CD8-positive, alpha-beta memory T cell (primary cell): ENCODE data around the gene PTPRT. TPM values are rescaled to one million over a fixed set of nuclear protein-coding genes. Genes with fewer than 3 reads are reported as not detected.
A peak's percentile ranks its signal among the peaks of the same experiment; 100 is the strongest.

ENCODE experiments used
- CTCF ChIA-PET: fragments of 350-600 bp; sonication (Branson Sonifier 250); formaldehyde crosslinking; loops from one replicate; lab custom pipeline; 2021; ENCODE audit warnings: antibody characterized with exemption; lab: Charles Lee
- POLR2A ChIA-PET: fragments of 350-600 bp; sonication (Branson Sonifier 250); formaldehyde crosslinking; loops from one replicate; lab custom pipeline; 2021; ENCODE audit warnings: antibody characterized with exemption; lab: Charles Lee
- DNase-seq, 5 donors: peaks; one replicate each; pipeline versions ENCODE4 v3.0.0 to v3.0.0-alpha.2; 2020 to 2022; ENCODE audit warnings: mixed read lengths in 1 of 5
- H3K27ac ChIP-seq: one replicate; pipeline ENCODE4 v1.7.0; 2013; ENCODE audit warnings: low read depth, mild to moderate bottlenecking, low read length, moderate library complexity
- H3K27me3 ChIP-seq: 2 replicates; pipeline ENCODE4 v1.7.0; 2013; ENCODE audit warnings: low read length, mild to moderate bottlenecking; ENCODE audit not compliant: insufficient read depth, poor library complexity, severe bottlenecking
- H3K36me3 ChIP-seq: 2 replicates; pipeline ENCODE4 v1.7.0; 2013; ENCODE audit warnings: mild to moderate bottlenecking, low read length, moderate library complexity; ENCODE audit not compliant: insufficient read depth
- H3K4me1 ChIP-seq: 2 replicates; pipeline ENCODE4 v1.7.0; 2013; ENCODE audit warnings: mild to moderate bottlenecking, low read length, moderate library complexity; ENCODE audit not compliant: insufficient read depth
- H3K4me3 ChIP-seq: 2 replicates; pipeline ENCODE4 v1.7.0; 2013; ENCODE audit warnings: mild to moderate bottlenecking, low read length
- H3K9me3 ChIP-seq: 2 replicates; pipeline ENCODE4 v1.7.0; 2013; ENCODE audit warnings: mild to moderate bottlenecking, low read length
- H3K27ac Mint-ChIP-seq, 8 donors: one replicate each; pipeline ENCODE4 v1.8.0; 2020 to 2021; ENCODE audit warnings: mixed read lengths in 8 of 8, mild to moderate bottlenecking in 6 of 8, inconsistent platforms in 3 of 8, moderate library complexity in 3 of 8
- H3K27me3 Mint-ChIP-seq, 2 donors: one replicate each; pipeline ENCODE4 v1.8.0; 2020 to 2021; ENCODE audit warnings: mixed read lengths in 2 of 2, mild to moderate bottlenecking in 1 of 2, moderate library complexity in 1 of 2
- H3K36me3 Mint-ChIP-seq, 3 donors: one replicate each; pipeline ENCODE4 v1.8.0; 2020 to 2021; ENCODE audit warnings: mixed read lengths in 3 of 3, inconsistent platforms in 1 of 3, mild to moderate bottlenecking in 1 of 3
- H3K4me1 Mint-ChIP-seq, 3 donors: one replicate each; pipeline ENCODE4 v1.8.0; 2020 to 2021; ENCODE audit warnings: mixed read lengths in 3 of 3, inconsistent platforms in 1 of 3, mild to moderate bottlenecking in 1 of 3
- H3K4me3 Mint-ChIP-seq, 7 donors: one replicate each; pipeline ENCODE4 v1.8.0; 2020 to 2021; ENCODE audit warnings: mixed read lengths in 7 of 7, mild to moderate bottlenecking in 6 of 7, moderate library complexity in 4 of 7, inconsistent platforms in 2 of 7
- H3K9me3 Mint-ChIP-seq, 5 donors: one replicate each; pipeline ENCODE4 v1.8.0; 2020 to 2022; ENCODE audit warnings: mixed read lengths in 5 of 5, mild to moderate bottlenecking in 3 of 5, moderate library complexity in 2 of 5, inconsistent platforms in 1 of 5
- polyA plus RNA-seq: library from polyadenylated mRNA; unstranded; fragments of 300-500 nt; fragmentation: Illumina TruSeq; gene quantifications from one replicate; pipeline ENCODE4 v1.2.3, GENCODE V29; 2021
- total RNA-seq, 2 experiments: library from RNA; stranded (reverse); gene quantifications; one replicate each; pipeline ENCODE4 v1.2.3, GENCODE V29; 2021

Gene PTPRT
- total and polyA plus RNA-seq, 3 experiments from 2014 or later, result not detected

DNA sequence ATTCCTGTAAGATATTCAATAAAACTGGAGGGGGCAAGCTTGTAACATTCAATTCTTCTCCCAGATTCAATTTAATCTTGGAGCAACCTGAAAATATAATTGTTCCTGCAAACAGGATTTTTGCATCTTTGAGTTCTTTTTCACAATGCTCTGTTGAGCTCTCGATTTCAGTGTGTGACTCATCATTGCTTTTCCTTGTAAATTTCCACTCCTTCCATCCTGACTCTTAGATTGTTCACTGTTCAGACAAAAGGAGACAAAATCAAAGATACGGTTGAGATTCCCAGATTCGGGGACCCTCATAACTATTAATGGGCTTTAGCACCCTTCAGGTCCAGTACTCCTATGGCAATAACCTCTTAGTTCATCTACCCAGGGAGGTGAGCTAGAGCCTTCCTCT lies 999.6 kb downstream of the PTPRT start:
- Mint-ChIP-seq H3K4me1 (no peaks in the 10 kb centered on the region), H3K4me3 (no peak overlapping the region), H3K9me3 (peaks cover 1 to 16% (median 9%) of the 10 kb centered on the region in 5 donors), H3K36me3 (no peaks in the 10 kb centered on the region), H3K27me3 (no peaks in the 10 kb centered on the region), H3K27ac (no peak overlapping the region)
- H3K36me3 ChIP-seq, result no peaks in the 10 kb centered on the region
- H3K4me3 ChIP-seq, result no peak overlapping the region
- ChIA-PET POLR2A (no interaction called here), CTCF (no interaction called here)
- no peaks in the 10 kb centered on the region for H3K27me3 ChIP-seq
- no peak for DNase-seq
- H3K27ac ChIP-seq, result no peak overlapping the region
- H3K4me1 ChIP-seq, result no peaks in the 10 kb centered on the region
- H3K9me3 ChIP-seq, result no peaks in the 10 kb centered on the region

DNA sequence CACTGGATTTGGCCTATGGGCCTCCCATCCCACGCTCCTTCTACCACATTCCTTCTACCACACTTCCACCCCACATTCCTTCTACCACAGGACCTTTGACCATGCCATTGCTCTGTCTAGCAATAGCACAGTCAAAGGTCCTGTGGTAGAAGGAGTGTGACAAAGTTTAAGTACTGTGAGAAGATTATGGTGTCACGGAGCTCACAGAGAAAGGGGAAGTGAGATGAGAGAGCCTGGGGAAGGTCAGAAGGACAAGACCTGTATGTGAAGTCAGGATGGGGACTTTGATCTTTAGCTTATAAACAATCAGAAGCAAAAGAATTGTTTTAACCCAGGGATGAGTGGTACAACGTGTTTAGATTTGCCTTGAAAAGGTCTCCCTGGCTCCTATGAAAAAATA lies 1003.4 kb downstream of the PTPRT start:
- no peak for DNase-seq

DNA sequence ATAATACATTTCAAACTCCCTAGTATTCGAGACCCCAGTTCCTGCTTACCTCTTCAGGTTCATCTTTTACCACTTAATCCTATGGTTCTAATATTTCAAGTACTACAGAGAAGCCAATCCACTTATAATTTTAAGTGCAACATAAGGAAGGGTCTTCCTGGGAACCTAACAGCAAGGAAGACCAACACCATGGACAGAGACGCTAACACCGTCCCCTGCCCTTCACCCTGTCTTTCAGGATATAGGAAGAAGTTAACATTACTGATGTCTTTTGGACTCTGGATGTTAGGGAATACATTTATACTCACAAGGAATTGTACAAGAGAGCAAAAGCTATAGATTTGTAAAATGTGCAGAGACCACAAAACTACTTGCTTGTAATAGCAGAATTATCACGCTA lies 1006.6 kb downstream of the PTPRT start:
- Mint-ChIP-seq H3K4me3 (no peak overlapping the region), H3K9me3 (peaks cover 1 to 12% (median 7%) of the 10 kb centered on the region in 5 donors), H3K27me3 (no peaks in the 10 kb centered on the region), H3K36me3 (no peaks in the 10 kb centered on the region), H3K4me1 (no peaks in the 10 kb centered on the region), H3K27ac (no peak overlapping the region)
- Histone ChIP-seq H3K9me3 (no peaks in the 10 kb centered on the region), H3K4me1 (no peaks in the 10 kb centered on the region), H3K36me3 (no peaks in the 10 kb centered on the region), H3K27ac (no peak overlapping the region), H3K27me3 (no peaks in the 10 kb centered on the region), H3K4me3 (no peak overlapping the region)
- ChIA-PET CTCF (no interaction called here), POLR2A (no interaction called here)
- no peak for DNase-seq

More for the DNA sequence above, 1003.4 kb downstream of the PTPRT start:
- Histone ChIP-seq H3K9me3 (no peaks in the 10 kb centered on the region), H3K4me3 (no peak overlapping the region), H3K36me3 (no peaks in the 10 kb centered on the region), H3K27me3 (no peaks in the 10 kb centered on the region), H3K27ac (no peak overlapping the region), H3K4me1 (no peaks in the 10 kb centered on the region)
- Mint-ChIP-seq H3K4me3 (no peak overlapping the region), H3K36me3 (no peaks in the 10 kb centered on the region), H3K4me1 (no peaks in the 10 kb centered on the region), H3K9me3 (peaks cover 1 to 10% (median 10%) of the 10 kb centered on the region in 5 donors), H3K27me3 (no peaks in the 10 kb centered on the region), H3K27ac (no peak overlapping the region)
- CTCF ChIA-PET, result no interaction called here
- POLR2A ChIA-PET, result no interaction called here

DNA sequence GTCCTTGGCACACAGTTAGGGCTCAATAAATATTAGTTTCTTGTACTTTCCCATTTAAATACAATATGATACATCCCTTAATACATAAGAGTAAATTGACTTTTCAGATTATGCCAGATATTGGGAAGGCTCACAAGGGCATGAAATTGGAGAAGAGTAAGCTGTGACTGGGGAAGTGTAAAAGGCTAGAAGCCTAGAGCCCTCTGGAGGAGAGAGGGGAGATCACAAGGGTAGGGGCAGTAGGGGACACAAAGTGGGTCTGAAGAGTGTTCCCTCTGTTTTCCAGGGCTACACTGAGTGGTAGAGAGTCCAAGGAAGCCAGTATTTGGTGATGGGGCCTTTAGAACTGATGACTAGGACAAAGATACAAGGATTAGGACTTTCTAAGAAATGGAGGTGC lies 1008.6 kb downstream of the PTPRT start:
- Histone ChIP-seq H3K27me3 (no peaks in the 10 kb centered on the region), H3K36me3 (no peaks in the 10 kb centered on the region), H3K4me1 (no peaks in the 10 kb centered on the region), H3K27ac (no peak overlapping the region), H3K4me3 (no peak overlapping the region), H3K9me3 (no peaks in the 10 kb centered on the region)
- CTCF ChIA-PET, result no interaction called here
- no peak for DNase-seq
- Mint-ChIP-seq H3K27ac (no peak overlapping the region), H3K27me3 (no peaks in the 10 kb centered on the region), H3K4me1 (no peaks in the 10 kb centered on the region), H3K36me3 (no peaks in the 10 kb centered on the region), H3K9me3 (peaks cover 1 to 14% (median 9%) of the 10 kb centered on the region in 5 donors), H3K4me3 (no peak overlapping the region)
- POLR2A ChIA-PET, result no interaction called here

DNA sequence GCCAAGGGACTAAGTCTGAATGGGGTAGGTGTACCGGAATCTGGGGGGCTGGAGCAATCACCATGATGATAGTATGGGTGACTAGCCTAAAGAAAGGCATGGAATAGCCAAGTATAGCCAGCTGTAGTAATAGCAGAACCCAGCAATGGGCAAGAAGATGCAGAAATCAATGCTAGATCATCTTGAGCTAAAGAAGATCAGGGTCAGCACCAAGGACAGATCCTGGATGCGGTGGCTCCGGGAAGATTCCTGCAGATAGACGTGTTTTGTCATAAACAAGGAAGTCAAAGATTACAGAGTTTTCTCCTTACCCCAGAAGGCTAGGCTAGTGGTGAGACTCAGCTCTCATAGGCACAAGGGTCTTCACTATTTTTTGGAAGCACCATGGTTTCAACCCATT lies 1009.9 kb downstream of the PTPRT start:
- H3K27ac Mint-ChIP-seq, result no peak overlapping the region
- no peak overlapping the region for H3K4me3 ChIP-seq
- H3K36me3 Mint-ChIP-seq, result no peaks in the 10 kb centered on the region
- H3K4me1 Mint-ChIP-seq, result no peaks in the 10 kb centered on the region
- no peaks in the 10 kb centered on the region for H3K27me3 Mint-ChIP-seq
- H3K36me3 ChIP-seq, result no peaks in the 10 kb centered on the region
- H3K9me3 Mint-ChIP-seq, result peaks cover 2 to 10% (median 6%) of the 10 kb centered on the region in 5 donors
- H3K27me3 ChIP-seq, result no peaks in the 10 kb centered on the region
- H3K4me1 ChIP-seq, result no peaks in the 10 kb centered on the region
- DNase-seq, result no peak
- ChIA-PET CTCF (no interaction called here), POLR2A (no interaction called here)
- no peak overlapping the region for H3K27ac ChIP-seq
- H3K4me3 Mint-ChIP-seq, result peak overlapping the region in 1 of 7 donors; percentile 54
- no peaks in the 10 kb centered on the region for H3K9me3 ChIP-seq

DNA sequence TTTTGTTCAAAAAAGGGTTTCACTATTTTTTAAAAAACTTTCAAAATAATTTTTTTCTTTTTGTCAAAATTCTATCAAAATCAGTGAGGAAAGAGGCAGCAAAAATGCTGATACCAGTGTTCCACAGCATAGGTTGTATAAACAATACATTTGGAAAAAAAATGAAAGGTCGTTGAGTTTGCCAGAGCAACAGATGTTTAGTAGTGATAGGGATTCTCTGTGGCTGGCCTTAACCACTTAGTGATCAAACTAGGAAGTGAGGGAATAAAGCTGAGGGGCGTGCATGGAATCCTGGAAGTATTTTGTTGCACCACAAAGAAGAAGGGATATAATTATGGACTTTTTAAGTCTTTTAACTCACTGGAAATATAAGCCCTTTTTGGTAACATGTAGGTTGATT lies 1016.3 kb downstream of the PTPRT start:
- DNase-seq, result no peak
- no peaks in the 10 kb centered on the region for H3K27me3 Mint-ChIP-seq
- no peak overlapping the region for H3K4me3 Mint-ChIP-seq
- no peaks in the 10 kb centered on the region for H3K4me1 Mint-ChIP-seq
- CTCF ChIA-PET, result no interaction called here
- POLR2A ChIA-PET, result no interaction called here
- H3K9me3 ChIP-seq, result no peaks in the 10 kb centered on the region
- no peaks in the 10 kb centered on the region for H3K4me1 ChIP-seq
- no peaks in the 10 kb centered on the region for H3K27me3 ChIP-seq
- no peaks in the 10 kb centered on the region for H3K36me3 ChIP-seq
- H3K36me3 Mint-ChIP-seq, result no peaks in the 10 kb centered on the region
- H3K27ac ChIP-seq, result no peak overlapping the region
- H3K27ac Mint-ChIP-seq, result no peak overlapping the region
- peaks cover 2 to 8% (median 5%) of the 10 kb centered on the region in 5 donors for H3K9me3 Mint-ChIP-seq
- no peak overlapping the region for H3K4me3 ChIP-seq

DNA sequence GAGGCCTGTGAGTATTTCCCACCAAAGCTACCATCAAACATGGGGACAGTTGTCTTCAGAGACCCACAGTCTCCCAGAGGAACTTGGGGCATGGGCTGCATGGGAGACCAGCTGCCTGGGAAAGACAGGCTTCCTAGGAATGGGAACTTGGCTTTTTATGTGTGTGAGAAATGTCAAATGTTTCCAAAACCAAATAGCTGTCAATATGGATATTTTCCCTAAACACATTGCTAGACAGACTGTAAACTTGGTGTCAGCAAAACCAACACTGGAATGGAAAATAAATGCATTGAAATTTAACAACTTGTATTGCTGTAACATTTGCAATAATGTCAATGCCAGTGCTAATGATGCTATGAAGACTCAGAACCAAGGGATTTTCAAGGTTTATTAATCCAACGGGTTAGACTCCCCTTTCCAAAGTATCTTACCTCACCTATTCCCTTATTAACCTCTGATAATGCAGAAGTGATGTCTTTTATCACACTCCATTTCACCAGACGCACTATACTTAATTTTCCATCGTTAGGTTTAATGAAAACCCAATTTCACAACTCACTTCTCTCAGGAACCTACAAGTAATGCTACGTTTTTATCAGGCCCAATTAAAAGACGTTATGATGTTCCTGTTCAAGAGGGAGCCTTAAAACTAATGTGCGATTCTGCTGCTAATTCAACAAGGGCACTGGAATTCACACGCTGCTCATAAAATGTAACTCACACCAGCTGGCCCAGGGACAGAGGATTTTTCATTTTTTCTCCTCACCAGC lies 1025.4 kb downstream of the PTPRT start:
- no peaks in the 10 kb centered on the region for H3K4me1 ChIP-seq
- H3K27me3 ChIP-seq, result no peaks in the 10 kb centered on the region
- no peak for DNase-seq
- H3K4me3 ChIP-seq, result no peak overlapping the region
- H3K36me3 ChIP-seq, result no peaks in the 10 kb centered on the region
- Mint-ChIP-seq H3K36me3 (peaks cover 0 to 3% (median 0%) of the 10 kb centered on the region in 3 donors), H3K4me3 (no peak overlapping the region), H3K27ac (no peak overlapping the region), H3K4me1 (no peaks in the 10 kb centered on the region), H3K27me3 (peaks cover 0 to 3% of the 10 kb centered on the region in 2 donors), H3K9me3 (peaks cover 0 to 11% (median 3%) of the 10 kb centered on the region in 5 donors)
- ChIA-PET POLR2A (no interaction called here), CTCF (no interaction called here)
- no peak overlapping the region for H3K27ac ChIP-seq
- no peaks in the 10 kb centered on the region for H3K9me3 ChIP-seq

DNA sequence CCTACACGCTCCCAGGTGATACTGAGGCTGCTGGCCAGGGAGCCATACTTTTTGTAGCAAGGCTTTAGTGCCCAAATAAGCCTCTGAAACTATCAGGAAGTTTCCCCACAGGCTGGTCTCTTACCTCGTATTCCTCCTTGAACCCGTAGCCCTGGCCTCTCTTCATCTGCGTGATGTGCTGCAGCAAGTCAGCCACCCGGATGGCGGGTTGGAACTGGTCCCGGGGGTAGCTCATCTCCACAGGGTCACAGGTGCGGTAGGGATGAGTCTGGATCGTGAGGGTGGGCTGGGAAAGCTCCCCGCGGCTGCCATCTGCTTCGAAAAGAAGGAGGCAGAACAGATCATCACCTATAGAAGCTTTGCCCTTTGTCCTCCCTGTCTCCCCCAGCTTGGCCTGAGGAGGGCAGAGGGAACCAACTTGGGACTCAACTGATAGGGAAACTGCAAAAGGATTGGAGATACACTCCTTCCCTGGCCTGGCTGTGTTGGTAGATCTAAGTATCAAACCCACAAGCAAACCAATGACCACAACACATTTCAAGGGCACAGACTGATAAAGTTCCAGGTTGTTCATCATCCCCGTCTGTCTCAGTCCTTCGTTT lies 1028.4 kb downstream of the PTPRT start:
- ChIA-PET CTCF (no interaction called here), POLR2A (no interaction called here)

More for the DNA sequence above, 1028.4 kb downstream of the PTPRT start:
- no peaks in the 10 kb centered on the region for H3K4me1 Mint-ChIP-seq
- Histone ChIP-seq H3K4me1 (no peaks in the 10 kb centered on the region), H3K27ac (no peak overlapping the region), H3K36me3 (no peaks in the 10 kb centered on the region), H3K27me3 (no peaks in the 10 kb centered on the region), H3K4me3 (no peak overlapping the region), H3K9me3 (no peaks in the 10 kb centered on the region)
- peaks cover 0 to 13% (median under 1%) of the 10 kb centered on the region in 5 donors for H3K9me3 Mint-ChIP-seq
- H3K36me3 Mint-ChIP-seq, result peaks cover 0 to 3% (median 0%) of the 10 kb centered on the region in 3 donors
- no peak for DNase-seq
- no peak overlapping the region for H3K4me3 Mint-ChIP-seq
- H3K27ac Mint-ChIP-seq, result no peak overlapping the region
- H3K27me3 Mint-ChIP-seq, result peaks cover 0 to under 1% of the 10 kb centered on the region in 2 donors
